Suprapubic skin (tissue), 4 donors: ENCODE data around the gene GNG5. TPM values are rescaled to one million over a fixed set of nuclear protein-coding genes. Genes with fewer than 3 reads are reported as not detected.
"Not testable (repeated sequence)": the region's sequence is repeated elsewhere in the genome, so short reads cannot be mapped to it uniquely, and the experiment has no call there.

Experiments
- DNase-seq, 2 donors: peaks; one replicate each; pipeline ENCODE4 v3.0.0-alpha.2; 2019; ENCODE audit warnings: low spot score in 2 of 2
- H3K27ac ChIP-seq: fragments of 200-600 bp; sonication (generic); one replicate; pipeline ENCODE4 v1.5.1; 2019
- H3K27me3 ChIP-seq: fragments of 200-600 bp; sonication (generic); one replicate; pipeline ENCODE4 v1.5.1; 2019
- H3K36me3 ChIP-seq: fragments of 200-600 bp; sonication (generic); one replicate; pipeline ENCODE4 v1.5.1; 2019
- H3K4me1 ChIP-seq: fragments of 200-600 bp; sonication (generic); one replicate; pipeline ENCODE4 v1.5.1; 2019
- H3K4me3 ChIP-seq: fragments of 200-600 bp; sonication (generic); one replicate; pipeline ENCODE4 v1.5.1; 2019; ENCODE audit warnings: mild to moderate bottlenecking
- H3K9me3 ChIP-seq: fragments of 200-600 bp; sonication (generic); one replicate; pipeline ENCODE4 v1.5.1; 2019
- CTCF ChIP-seq, 2 donors: fragments of 200-600 bp in 1 of 2; fragments of 450-650 bp in 1 of 2; sonication (generic) in 1 of 2; IDR thresholded peaks; one replicate each; pipeline ENCODE4 v1.5.1; 2016 to 2019; ENCODE audit warnings: antibody characterized with exemption in 2 of 2, mild to moderate bottlenecking in 1 of 2, moderate library complexity in 1 of 2
- EP300 ChIP-seq: sonication (generic); formaldehyde crosslinking; IDR thresholded peaks from one replicate; pipeline ENCODE4 v1.6.1; 2017; ENCODE audit warnings: antibody characterized with exemption
- POLR2A ChIP-seq, 2 donors: fragments of 450-650 bp; IDR thresholded peaks; one replicate each; pipeline ENCODE4 v1.6.1; 2017; ENCODE audit warnings: antibody characterized with exemption in 2 of 2, mild to moderate bottlenecking in 2 of 2, moderate library complexity in 2 of 2
- POLR2AphosphoS5 ChIP-seq, 3 donors: sonication (generic); formaldehyde crosslinking; IDR thresholded peaks; one replicate each; pipeline ENCODE4 v1.6.1; 2017; ENCODE audit warnings: antibody characterized with exemption in 3 of 3
- WGBS: methylation state at CpG from one replicate; pipeline ENCODE4 v1.1.5; 2018; 5-methylcytosine and 5-hydroxymethylcytosine counted together
- total RNA-seq, 4 donors: library from RNA; depleted of rRNA; stranded (reverse); fragments of >200 nt; gene quantifications; one replicate each; pipeline ENCODE4 v1.1.0, GENCODE V29; 2016

GNG5 gene
- total RNA-seq, 4 donors from 2014 or later = 81.0 to 113 (median 88.2) TPM

GRCh38 chr1:84478876-84479868, 27.2 kb downstream of the GNG5 start, which contains the start of gene RPF1:
RPF1 (plus strand) TSS chr1:84479266; CDS start chr1:84479282, 16 bp downstream.
- Histone ChIP-seq H3K4me3 (peak within 1 kb of the TSS; percentile 87), H3K9me3 (no peaks in the 10 kb centered on the region), H3K36me3 (peaks cover 14% of the 10 kb centered on the region), H3K27ac (peak within 1 kb of the TSS; percentile 89), H3K4me1 (peaks cover 19% of the 10 kb centered on the region), H3K27me3 (peaks cover 36% of the 10 kb centered on the region)
- peak; percentile 77 to 86 for DNase-seq
- TF ChIP-seq EP300 = no peak
- no peak for TF ChIP-seq CTCF (IDR thresholded peaks at IDR 0.05)
- peak in 1 of 2 donors; percentile 65 for TF ChIP-seq POLR2A (IDR thresholded peaks at IDR 0.05)
- peak in 2 of 3 donors; percentile 57 to 83 for TF ChIP-seq POLR2AphosphoS5 (IDR thresholded peaks at IDR 0.05)
- 6% methylated on average over 33 of the region's 51 CpGs for WGBS

GRCh38 chr1:84476225-84476624, 30.2 kb downstream of the GNG5 start:
- Histone ChIP-seq H3K9me3 (no peaks in the 10 kb centered on the region), H3K4me3 (no peak overlapping the region), H3K36me3 (peaks cover 2% of the 10 kb centered on the region), H3K27ac (no peak overlapping the region), H3K27me3 (peaks cover 64% of the 10 kb centered on the region), H3K4me1 (peaks cover 14% of the 10 kb centered on the region)
- TF ChIP-seq POLR2AphosphoS5 (IDR thresholded peaks at IDR 0.05) = no peak
- TF ChIP-seq POLR2A (IDR thresholded peaks at IDR 0.05) = no peak
- TF ChIP-seq EP300 = no peak
- TF ChIP-seq CTCF (IDR thresholded peaks at IDR 0.05) = no peak
- no peak for DNase-seq
- 63% methylated on average over 1 of the region's 1 CpG for WGBS

DNA sequence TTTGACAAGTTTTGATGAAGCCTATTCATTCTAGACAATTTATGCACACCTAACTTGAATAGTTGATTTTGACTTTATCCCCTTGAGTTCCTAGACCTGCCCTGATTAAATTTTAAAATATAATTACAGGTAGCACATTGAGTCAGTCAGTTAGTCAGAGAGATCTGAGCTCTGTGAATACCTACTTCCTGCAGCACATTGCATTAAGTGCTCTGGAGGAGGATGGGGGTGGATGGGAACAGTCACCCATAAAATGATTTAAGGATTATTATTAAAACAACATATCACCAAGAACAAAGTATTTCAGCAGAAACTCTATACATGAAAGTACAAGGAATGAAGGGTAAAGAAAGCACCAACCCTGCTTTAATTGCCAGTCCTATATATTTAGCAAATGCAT, 39.1 kb downstream of the GNG5 start:
- no peak for TF ChIP-seq POLR2A (IDR thresholded peaks at IDR 0.05)
- Histone ChIP-seq H3K4me1 (no peaks in the 10 kb centered on the region), H3K36me3 (no peaks in the 10 kb centered on the region), H3K4me3 (no peak overlapping the region), H3K27ac (no peak overlapping the region), H3K27me3 (peaks cover 58% of the 10 kb centered on the region), H3K9me3 (no peaks in the 10 kb centered on the region)
- DNase-seq = no peak

DNA sequence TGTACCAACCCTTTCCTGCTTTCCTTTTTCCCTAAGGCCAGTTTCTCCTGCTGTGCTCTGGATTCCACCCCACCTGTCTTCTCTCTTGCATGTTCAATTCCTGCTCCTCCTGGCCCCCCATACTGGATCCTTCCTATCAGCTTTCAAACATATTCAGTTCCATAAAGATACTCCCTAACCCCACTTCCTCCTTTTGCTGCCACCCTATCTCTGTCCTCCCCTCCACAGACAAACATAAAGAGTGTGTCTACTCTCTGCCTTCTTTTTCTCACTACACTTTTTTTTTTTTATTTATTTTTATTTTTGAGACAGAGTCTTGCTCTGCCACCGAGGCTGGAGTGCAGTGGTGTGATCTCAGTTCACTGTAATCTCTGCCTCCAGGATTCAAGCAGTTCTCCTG, 44.3 kb downstream of the GNG5 start:
- no peak overlapping the region for H3K4me3 ChIP-seq
- no peaks in the 10 kb centered on the region for H3K4me1 ChIP-seq
- H3K27me3 ChIP-seq = peaks cover 36% of the 10 kb centered on the region
- no peaks in the 10 kb centered on the region for H3K9me3 ChIP-seq
- H3K36me3 ChIP-seq = no peaks in the 10 kb centered on the region
- no peak overlapping the region for H3K27ac ChIP-seq
- WGBS = 67% methylated on average over 1 of the region's 1 CpG
- TF ChIP-seq POLR2AphosphoS5 (IDR thresholded peaks at IDR 0.05) = no peak
- no peak for DNase-seq

DNA sequence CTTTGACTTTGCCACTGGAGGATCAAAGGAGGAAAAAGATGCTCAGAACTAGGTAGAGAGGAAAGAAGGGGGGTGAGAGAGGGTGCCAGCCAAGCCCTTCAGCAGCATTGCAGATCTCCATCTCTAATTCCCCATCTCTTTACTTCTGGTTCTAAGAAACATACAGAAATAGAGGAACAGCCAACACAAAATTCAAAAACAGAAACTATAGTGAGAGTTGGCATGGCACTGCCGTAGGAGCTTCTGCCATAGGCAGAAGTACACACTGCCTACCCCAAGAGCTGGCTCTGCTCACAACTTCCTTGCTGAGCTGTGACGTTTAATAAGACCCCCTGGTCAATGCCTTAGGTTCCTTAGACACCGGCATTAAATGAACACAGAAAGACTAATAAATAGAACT, 53.9 kb downstream of the GNG5 start:
- no peak for TF ChIP-seq POLR2A (IDR thresholded peaks at IDR 0.05)
- no peak for TF ChIP-seq POLR2AphosphoS5 (IDR thresholded peaks at IDR 0.05)
- TF ChIP-seq CTCF (IDR thresholded peaks at IDR 0.05) = no peak
- no peak for TF ChIP-seq EP300
- Histone ChIP-seq H3K27me3 (peaks cover 12% of the 10 kb centered on the region), H3K9me3 (no peaks in the 10 kb centered on the region), H3K36me3 (no peaks in the 10 kb centered on the region), H3K4me3 (no peak overlapping the region), H3K4me1 (no peaks in the 10 kb centered on the region), H3K27ac (no peak overlapping the region)
- 55% methylated on average over 3 of the region's 3 CpGs for WGBS
- no peak for DNase-seq

DNA sequence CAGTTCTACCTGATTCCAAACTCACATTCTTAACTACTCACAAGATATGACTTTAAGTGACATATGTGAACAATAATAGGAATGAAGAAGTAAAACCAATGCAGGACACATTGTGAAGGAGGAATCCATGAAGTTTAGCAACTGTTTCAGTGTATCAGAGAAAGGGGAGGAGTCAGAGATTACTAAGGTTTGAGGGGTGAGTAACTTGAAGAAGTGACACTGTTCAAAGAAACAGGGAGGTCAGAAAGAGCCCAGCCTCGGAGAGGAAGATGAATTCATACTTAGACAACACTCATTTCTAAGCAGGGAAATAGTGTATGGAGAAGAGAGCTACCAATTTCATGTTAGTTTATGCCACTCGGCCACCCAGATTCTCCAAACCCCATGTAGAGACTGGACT, 55.5 kb downstream of the GNG5 start:
- Histone ChIP-seq H3K4me3 (no peak overlapping the region), H3K4me1 (no peaks in the 10 kb centered on the region), H3K9me3 (no peaks in the 10 kb centered on the region), H3K36me3 (no peaks in the 10 kb centered on the region), H3K27ac (no peak overlapping the region), H3K27me3 (peaks cover 12% of the 10 kb centered on the region)
- DNase-seq = no peak
- TF ChIP-seq EP300 = no peak
- TF ChIP-seq CTCF (IDR thresholded peaks at IDR 0.05) = no peak
- no peak for TF ChIP-seq POLR2A (IDR thresholded peaks at IDR 0.05)
- no peak for TF ChIP-seq POLR2AphosphoS5 (IDR thresholded peaks at IDR 0.05)
- WGBS = 70% methylated on average over 2 of the region's 2 CpGs

DNA sequence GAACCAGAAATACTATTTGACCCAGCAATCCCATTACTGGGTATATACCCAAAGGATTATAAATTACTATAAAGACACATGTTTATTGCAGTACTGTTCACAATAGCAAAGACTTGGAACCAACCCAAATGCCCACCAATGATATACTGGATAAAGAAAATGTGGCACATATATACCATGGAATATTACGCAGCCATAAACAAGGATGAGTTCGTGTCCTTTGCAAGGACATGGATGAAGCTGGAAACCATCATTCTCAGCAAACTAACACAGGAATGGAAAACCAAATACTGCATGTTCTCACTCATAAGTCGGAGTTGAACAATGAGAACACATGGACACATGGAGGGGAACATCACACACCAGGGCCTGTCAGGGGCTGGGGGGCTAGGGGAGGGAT, 57.7 kb downstream of the GNG5 start:
- WGBS = 88% methylated on average over 3 of the region's 3 CpGs
- not testable (repeated sequence) for DNase-seq, H3K36me3 ChIP-seq, H3K27me3 ChIP-seq, H3K4me3 ChIP-seq, H3K4me1 ChIP-seq, H3K27ac ChIP-seq, H3K9me3 ChIP-seq
